H9 (cell line): ENCODE results near the gene SLIT1. TPM values are rescaled to one million over a fixed set of nuclear protein-coding genes. Genes with fewer than 3 reads are reported as not detected.

Experiments used
- DNase-seq: peaks from one replicate; pipeline ENCODE4 v3.0.0-alpha.2; 2017
- H2AFZ ChIP-seq: one replicate; pipeline ENCODE4 v1.6.1; 2013; ENCODE audit warnings: mild to moderate bottlenecking, low read length, control low read depth, moderate library complexity
- H2AK5ac ChIP-seq: 2 replicates; pipeline ENCODE4 v1.6.1; 2013; ENCODE audit warnings: low read length, control low read depth, mixed read lengths; ENCODE audit not compliant: insufficient read length
- H2BK120ac ChIP-seq: one replicate; pipeline ENCODE4 v1.6.1; 2013; ENCODE audit warnings: low read depth, mild to moderate bottlenecking, low read length, control low read depth, inconsistent platforms; ENCODE audit not compliant: poor library complexity, severe bottlenecking
- H2BK12ac ChIP-seq: 2 replicates; pipeline ENCODE4 v1.6.1; 2013; ENCODE audit warnings: low read length, control low read depth, mixed read lengths, low read depth; ENCODE audit not compliant: insufficient read length
- H2BK15ac ChIP-seq: 2 replicates; pipeline ENCODE4 v1.6.1; 2013; ENCODE audit warnings: low read depth, low read length, control low read depth
- H2BK20ac ChIP-seq: one replicate; pipeline ENCODE4 v1.6.1; 2013; ENCODE audit warnings: low read depth, mild to moderate bottlenecking, low read length, control low read depth, inconsistent platforms; ENCODE audit not compliant: poor library complexity, severe bottlenecking
- H2BK5ac ChIP-seq: 2 replicates; pipeline ENCODE4 v1.6.1; 2013; ENCODE audit warnings: low read length, control low read depth, mixed read lengths; ENCODE audit not compliant: insufficient read length
- H3K14ac ChIP-seq: 2 replicates; pipeline ENCODE4 v1.6.1; 2013; ENCODE audit warnings: low read length, control low read depth; ENCODE audit not compliant: insufficient read depth
- H3K18ac ChIP-seq: 2 replicates; pipeline ENCODE4 v1.6.1; 2013; ENCODE audit warnings: low read depth, mild to moderate bottlenecking, mixed read lengths, low read length, control low read depth; ENCODE audit not compliant: insufficient read length
- H3K23ac ChIP-seq: 2 replicates; pipeline ENCODE4 v1.6.1; 2013; ENCODE audit warnings: low read length, control low read depth, mixed read lengths, low read depth; ENCODE audit not compliant: insufficient read length
- H3K23me2 ChIP-seq: 2 replicates; pipeline ENCODE4 v1.6.1; 2013; ENCODE audit warnings: low read depth, mild to moderate bottlenecking, mixed read lengths, low read length, control low read depth; ENCODE audit not compliant: insufficient read length, poor library complexity, severe bottlenecking
- H3K27ac ChIP-seq: 2 replicates; pipeline ENCODE4 v1.5.1; 2013; ENCODE audit warnings: low read length, control low read depth, mixed read lengths, low read depth; ENCODE audit not compliant: insufficient read length
- H3K27me3 ChIP-seq: 2 replicates; pipeline ENCODE4 v1.6.1; 2013; ENCODE audit warnings: low read length, control low read depth, inconsistent platforms; ENCODE audit not compliant: insufficient read depth
- H3K4ac ChIP-seq: 2 replicates; pipeline ENCODE4 v1.6.1; 2013; ENCODE audit warnings: low read depth, mild to moderate bottlenecking, control low read depth, inconsistent platforms, low read length, moderate library complexity
- H3K4me1 ChIP-seq: 2 replicates; pipeline ENCODE4 v1.6.1; 2013; ENCODE audit warnings: low read length, control low read depth, inconsistent platforms; ENCODE audit not compliant: insufficient read depth
- H3K4me2 ChIP-seq: 2 replicates; pipeline ENCODE4 v1.6.1; 2013; ENCODE audit warnings: low read length, control low read depth, mixed read lengths; ENCODE audit not compliant: insufficient read length, insufficient read depth
- H3K56ac ChIP-seq: 2 replicates; pipeline ENCODE4 v1.6.1; 2013; ENCODE audit warnings: low read depth, mild to moderate bottlenecking, mixed read lengths, low read length, control low read depth; ENCODE audit not compliant: insufficient read length
- H3K79me1 ChIP-seq: 2 replicates; pipeline ENCODE4 v1.6.1; 2013; ENCODE audit warnings: low read depth, mild to moderate bottlenecking, moderate library complexity, low read length, control low read depth, inconsistent platforms; ENCODE audit not compliant: insufficient read depth, poor library complexity, severe bottlenecking
- H3K79me2 ChIP-seq: 2 replicates; pipeline ENCODE4 v1.6.1; 2013; ENCODE audit warnings: low read length, control low read depth, inconsistent platforms; ENCODE audit not compliant: insufficient read depth
- H3K9ac ChIP-seq: 2 replicates; pipeline ENCODE4 v1.6.1; 2013; ENCODE audit warnings: low read length, control low read depth, mixed read lengths; ENCODE audit not compliant: insufficient read length; ENCODE audit errors: extremely low read depth
- H3K9me3 ChIP-seq: one replicate; pipeline ENCODE4 v1.6.1; 2013; ENCODE audit warnings: low read depth, low read length, inconsistent platforms; ENCODE audit not compliant: control insufficient read depth
- H3T11ph ChIP-seq: one replicate; pipeline ENCODE4 v1.6.1; 2013; ENCODE audit warnings: mild to moderate bottlenecking, low read length, control low read depth, inconsistent platforms
- H4K20me1 ChIP-seq: one replicate; pipeline ENCODE4 v1.6.1; 2013; ENCODE audit not compliant: control insufficient read depth, insufficient read length, insufficient read depth
- H4K5ac ChIP-seq: 2 replicates; pipeline ENCODE4 v1.6.1; 2013; ENCODE audit warnings: low read depth, mild to moderate bottlenecking, mixed read lengths, low read length, control low read depth; ENCODE audit not compliant: insufficient read length
- H4K8ac ChIP-seq: replicated peaks from 2 replicates; pipeline ENCODE4 v1.6.1; 2013; ENCODE audit warnings: low read length, control low read depth, mixed read lengths, low read depth; ENCODE audit not compliant: insufficient read length
- H4K91ac ChIP-seq: 2 replicates; pipeline ENCODE4 v1.6.1; 2013; ENCODE audit warnings: low read depth, mild to moderate bottlenecking, moderate library complexity, mixed read lengths, low read length, control low read depth; ENCODE audit not compliant: insufficient read length
- H3K27ac Mint-ChIP-seq, 3 experiments: 2 replicates in 2 of 3; 3 replicates in 1 of 3; pipeline ENCODE4 v1.8.0; 2020 to 2021; ENCODE audit warnings: mixed read lengths in 3 of 3, mild to moderate bottlenecking in 1 of 3, moderate library complexity in 1 of 3
- H3K27me3 Mint-ChIP-seq: 2 replicates; pipeline ENCODE4 v1.8.0; 2021; ENCODE audit warnings: low read depth, mild to moderate bottlenecking, moderate library complexity, mixed read lengths
- H3K36me3 Mint-ChIP-seq, 3 experiments: 2 replicates in 2 of 3; 3 replicates in 1 of 3; pipeline ENCODE4 v1.8.0; 2020 to 2021; ENCODE audit warnings: low read depth in 3 of 3, mixed read lengths in 3 of 3; ENCODE audit not compliant: insufficient read depth in 1 of 3
- H3K4me1 Mint-ChIP-seq, 2 experiments: 2 replicates each; pipeline ENCODE4 v1.8.0; 2020; ENCODE audit warnings: mixed read lengths in 2 of 2
- H3K4me3 Mint-ChIP-seq, 2 experiments: 2 replicates in 1 of 2; 3 replicates in 1 of 2; pipeline ENCODE4 v1.8.0; 2020 to 2021; ENCODE audit warnings: mild to moderate bottlenecking in 2 of 2, mixed read lengths in 2 of 2, moderate library complexity in 1 of 2
- H3K9me3 Mint-ChIP-seq, 2 experiments: 2 replicates in 1 of 2; 3 replicates in 1 of 2; pipeline ENCODE4 v1.8.0; 2020; ENCODE audit warnings: mild to moderate bottlenecking in 2 of 2, mixed read lengths in 2 of 2, moderate library complexity in 1 of 2
- WGBS: extraction: QIAGEN DNeasy Blood & Tissue Kit; methylation state at CpG from one replicate; pipeline ENCODE4 v1.1.7; 2013; ENCODE audit warnings: missing lambda C conversion rate, low lambda C conversion rate, mixed read lengths; ENCODE audit not compliant: insufficient read length; ENCODE audit errors: extremely low coverage; 5-methylcytosine and 5-hydroxymethylcytosine counted together
- total RNA-seq: library from RNA; stranded (reverse); gene quantifications from 2 replicates; pipeline ENCODE4 v1.2.1, GENCODE V29; 2021
- TF ChIP-seq, protein P1 (sequence below): fragments of 200-600 bp; sonication (generic); conservative IDR thresholded peaks from 3 replicates; pipeline ENCODE4 v1.8.0; 2021; ENCODE audit warnings: antibody characterized with exemption, mild to moderate bottlenecking

The SLIT1 gene
- total RNA-seq, 1 experiment from 2014 or later = 0.57 TPM

DNA sequence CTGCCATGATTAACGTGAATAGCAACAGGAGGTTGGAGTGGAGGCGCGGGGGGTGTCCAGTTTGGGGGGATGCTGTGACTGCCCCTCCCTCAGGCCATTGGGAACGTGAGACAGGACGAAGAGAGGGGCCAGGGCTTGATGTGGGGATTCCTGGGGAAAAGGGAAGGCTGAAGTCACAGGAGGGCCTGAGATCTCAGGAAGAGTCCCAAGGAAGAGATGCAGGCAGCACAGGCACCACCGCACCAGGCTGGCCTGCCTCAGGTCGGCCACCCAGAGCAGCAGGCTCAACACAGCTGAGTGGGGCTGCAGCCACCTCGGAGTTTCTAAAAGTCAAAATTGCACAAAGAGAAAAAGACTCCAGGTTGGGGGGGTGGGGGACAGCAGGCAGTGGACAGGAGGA is 86.7 kb downstream of the SLIT1 start:
- TF ChIP-seq, protein P1, sequence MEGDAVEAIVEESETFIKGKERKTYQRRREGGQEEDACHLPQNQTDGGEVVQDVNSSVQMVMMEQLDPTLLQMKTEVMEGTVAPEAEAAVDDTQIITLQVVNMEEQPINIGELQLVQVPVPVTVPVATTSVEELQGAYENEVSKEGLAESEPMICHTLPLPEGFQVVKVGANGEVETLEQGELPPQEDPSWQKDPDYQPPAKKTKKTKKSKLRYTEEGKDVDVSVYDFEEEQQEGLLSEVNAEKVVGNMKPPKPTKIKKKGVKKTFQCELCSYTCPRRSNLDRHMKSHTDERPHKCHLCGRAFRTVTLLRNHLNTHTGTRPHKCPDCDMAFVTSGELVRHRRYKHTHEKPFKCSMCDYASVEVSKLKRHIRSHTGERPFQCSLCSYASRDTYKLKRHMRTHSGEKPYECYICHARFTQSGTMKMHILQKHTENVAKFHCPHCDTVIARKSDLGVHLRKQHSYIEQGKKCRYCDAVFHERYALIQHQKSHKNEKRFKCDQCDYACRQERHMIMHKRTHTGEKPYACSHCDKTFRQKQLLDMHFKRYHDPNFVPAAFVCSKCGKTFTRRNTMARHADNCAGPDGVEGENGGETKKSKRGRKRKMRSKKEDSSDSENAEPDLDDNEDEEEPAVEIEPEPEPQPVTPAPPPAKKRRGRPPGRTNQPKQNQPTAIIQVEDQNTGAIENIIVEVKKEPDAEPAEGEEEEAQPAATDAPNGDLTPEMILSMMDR = no peak
- no peak overlapping the region for H3K4me2 ChIP-seq
- WGBS = no CpG with 5 or more reads among the region's 8 CpGs
- Mint-ChIP-seq H3K27ac (peak overlapping the region in 1 of 3 experiments; percentile 41; a peak in 2 of 7 replicates), H3K36me3 (no peaks in the 10 kb centered on the region), H3K27me3 (peaks cover 4% of the 10 kb centered on the region), H3K9me3 (no peaks in the 10 kb centered on the region), H3K4me1 (peaks cover 29 to 39% of the 10 kb centered on the region in 2 experiments), H3K4me3 (no peak overlapping the region)
- no peaks in the 10 kb centered on the region for H3K9me3 ChIP-seq
- no peaks in the 10 kb centered on the region for H4K20me1 ChIP-seq
- H3K79me1 ChIP-seq = no peaks in the 10 kb centered on the region
- no peak overlapping the region for H4K8ac ChIP-seq
- H3K4me1 ChIP-seq = peaks cover 3% of the 10 kb centered on the region; the same call in 1 of the 2 replicates
- no peak overlapping the region for H2BK20ac ChIP-seq
- no peaks in the 10 kb centered on the region for H3K79me2 ChIP-seq
- H3T11ph ChIP-seq = no peak overlapping the region
- H3K23me2 ChIP-seq = no peaks in the 10 kb centered on the region
- no peak overlapping the region for H3K18ac ChIP-seq
- H3K56ac ChIP-seq = no peak overlapping the region
- H2AK5ac ChIP-seq = no peak overlapping the region
- no peak overlapping the region for H3K4ac ChIP-seq
- no peak overlapping the region for H3K23ac ChIP-seq
- H4K5ac ChIP-seq = no peak overlapping the region
- no peak overlapping the region for H2BK120ac ChIP-seq
- no peak overlapping the region for H2AFZ ChIP-seq
- no peak overlapping the region for H4K91ac ChIP-seq
- H3K27ac ChIP-seq = no peak overlapping the region
- no peaks in the 10 kb centered on the region for H3K27me3 ChIP-seq
- no peak for DNase-seq
- H3K14ac ChIP-seq = no peak overlapping the region; the same call in 1 of the 2 replicates
- H2BK15ac ChIP-seq = no peak overlapping the region
- H2BK12ac ChIP-seq = no peak overlapping the region
- no peak overlapping the region for H2BK5ac ChIP-seq
- no peak overlapping the region for H3K9ac ChIP-seq
